NCI-H1105 (cell line): ENCODE measurements around the gene C11orf21.
"Not testable (repeated sequence)": the region's sequence is repeated elsewhere in the genome, so short reads cannot be mapped to it uniquely, and the experiment has no call there.

ENCODE experiments used
- DNase-seq: peaks from one replicate; lab custom pipeline; 2025; lab: John Stamatoyannopoulos, UW

The C11orf21 gene

DNA sequence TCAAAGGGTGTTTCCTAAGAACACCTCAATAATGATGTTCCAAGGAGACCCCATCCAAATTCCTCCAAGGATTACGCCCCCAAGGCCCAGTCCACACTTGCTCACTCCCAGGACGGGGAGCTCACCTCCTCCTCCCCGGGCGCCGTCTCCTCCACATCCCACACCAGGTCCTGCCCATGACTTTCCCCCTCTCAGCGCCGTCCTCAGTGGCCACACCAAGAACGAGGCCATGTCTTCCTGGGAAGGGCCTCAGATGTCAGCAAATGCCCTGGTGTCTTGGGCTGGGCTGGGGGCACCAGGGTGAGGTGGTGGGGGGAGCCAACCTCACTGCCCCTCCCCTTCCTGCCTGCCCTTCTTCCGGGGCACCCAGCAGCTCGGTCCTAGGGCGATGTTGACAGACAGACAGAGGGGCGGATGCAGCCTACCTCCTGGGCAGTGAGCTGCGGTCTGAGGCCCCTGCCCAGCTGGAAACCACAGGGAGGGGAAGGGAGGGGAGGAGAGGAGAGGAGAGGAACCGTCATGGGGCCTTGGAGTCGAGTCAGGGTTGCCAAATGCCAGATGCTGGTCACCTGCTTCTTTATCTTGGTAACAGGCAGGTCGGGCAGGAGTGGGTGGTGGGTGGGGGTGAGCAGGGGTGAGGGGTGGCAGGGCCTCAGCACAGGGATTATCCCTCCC, at the start of gene C11orf21, which contains the start of gene TSPAN32:
C11orf21 (minus strand) TSS at position 288 of the 675 bp plus-strand sequence; CDS start at position 178, 110 bp downstream.
TSPAN32 (plus strand) TSS at position 383 of the 675 bp plus-strand sequence; CDS start at position 520, 137 bp downstream.
- no peak for DNase-seq

- DNase-seq = no peak
Observed at GRCh38 chr11:2348986-2349385, 47.3 kb upstream of the C11orf21 start.

- no peak for DNase-seq
Observed at GRCh38 chr11:2347308-2347830, 45.7 kb upstream of the C11orf21 start.

- DNase-seq = no peak
Observed at GRCh38 chr11:2346586-2347307, 45.0 kb upstream of the C11orf21 start.

DNA sequence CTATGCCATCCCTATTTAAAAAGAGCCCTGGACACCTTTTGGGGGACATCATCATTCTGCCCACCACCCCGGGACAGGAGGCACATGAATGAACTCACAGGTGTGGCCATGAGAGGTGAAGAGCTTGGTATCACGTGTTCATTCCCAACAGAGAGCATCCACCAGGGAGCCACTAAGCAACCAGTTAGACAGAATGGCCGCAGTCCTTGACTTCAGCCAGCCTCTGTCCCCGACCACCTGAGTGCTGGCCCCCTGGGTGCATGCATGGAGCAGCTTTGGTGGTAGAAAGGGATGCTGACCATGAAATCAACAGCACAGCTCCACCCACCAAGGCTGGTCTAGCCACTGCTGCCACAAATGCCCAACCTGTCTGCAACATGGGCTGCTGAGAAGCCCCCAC, 44.3 kb upstream of the C11orf21 start:
- no peak for DNase-seq

DNA sequence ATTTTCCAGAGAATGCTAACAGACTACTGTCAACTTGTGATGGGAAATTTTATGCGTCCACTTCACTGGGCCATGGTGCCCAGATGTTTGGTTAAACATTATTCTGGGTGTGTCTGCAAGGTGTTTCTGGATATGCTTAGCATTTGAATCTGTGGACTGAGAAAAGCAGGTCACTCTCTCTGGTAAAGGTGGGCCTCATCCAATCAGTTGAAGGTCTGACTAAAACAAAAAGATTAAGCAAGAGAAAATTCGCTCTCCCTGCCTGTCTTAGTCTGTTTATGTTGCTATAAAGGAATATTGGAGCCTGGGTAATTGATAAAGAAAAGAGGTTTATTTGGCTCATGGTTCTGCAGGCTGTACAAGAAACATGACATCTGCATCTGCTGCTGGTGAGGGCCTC, 43.3 kb upstream of the C11orf21 start:
- no peak for DNase-seq

DNA sequence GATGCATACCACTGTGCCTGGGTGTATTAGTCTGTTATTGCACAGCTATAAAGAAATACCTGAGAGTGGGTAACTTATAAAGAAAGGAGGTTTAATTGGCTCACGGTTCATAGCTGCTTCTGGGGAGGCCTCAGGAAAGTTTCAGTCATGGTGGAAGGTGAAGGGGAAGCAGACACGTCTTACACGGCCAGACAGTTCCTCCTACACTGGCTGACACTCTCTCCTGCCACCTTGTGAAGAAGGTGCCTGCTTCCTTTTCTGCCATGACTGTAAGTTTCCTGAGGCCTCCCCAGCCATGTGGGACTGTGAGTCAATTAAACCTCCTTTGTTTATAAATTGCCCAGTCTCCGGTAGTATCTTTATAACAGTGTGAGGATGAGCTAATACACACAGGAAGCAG, 41.8 kb upstream of the C11orf21 start:
- no peak for DNase-seq

DNA sequence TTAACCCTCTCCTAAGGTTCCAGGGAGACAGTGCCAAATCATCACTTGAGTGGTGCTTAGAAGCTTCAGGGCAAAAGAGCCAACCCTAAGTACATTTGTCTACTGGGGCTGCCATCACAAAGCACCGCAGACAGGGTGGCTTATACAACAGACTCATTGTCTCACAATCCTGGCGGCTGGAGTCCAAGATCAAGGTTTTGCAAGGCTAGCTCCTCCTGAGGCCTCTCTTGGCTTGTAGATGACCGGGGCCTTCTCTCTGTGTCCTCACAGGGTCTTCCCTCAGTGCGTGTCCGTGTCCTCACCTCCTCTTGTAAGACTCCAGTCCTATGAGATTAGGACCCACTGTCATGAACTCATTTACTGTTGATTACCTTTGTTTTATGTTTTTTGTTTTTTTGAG, 41.3 kb upstream of the C11orf21 start:
- DNase-seq = no peak

- DNase-seq = no peak
Observed at GRCh38 chr11:2342557-2342956, 40.8 kb upstream of the C11orf21 start.

DNA sequence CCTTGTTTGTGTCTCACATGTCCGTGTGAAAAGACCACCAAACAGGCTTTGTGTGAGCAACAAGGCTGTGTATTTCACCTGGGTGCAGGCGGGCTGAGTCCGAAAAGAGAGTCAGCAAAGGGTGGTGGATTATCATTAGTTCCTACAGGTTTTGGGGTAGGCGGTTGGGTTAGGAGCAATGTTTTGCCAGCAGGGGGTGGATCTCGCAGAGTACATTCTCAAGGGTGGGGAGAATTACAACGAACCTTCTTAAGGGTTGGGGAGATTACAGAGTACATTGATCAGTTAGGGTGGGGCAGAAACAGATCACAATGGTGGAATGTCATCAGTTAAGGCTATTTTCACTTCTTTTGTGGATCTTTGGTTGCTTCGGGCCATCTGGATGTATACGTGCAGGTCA, 37.0 kb upstream of the C11orf21 start:
- not testable (repeated sequence) for DNase-seq

GRCh38 chr11:2335286-2335685, 33.6 kb upstream of the C11orf21 start:
- not testable (repeated sequence) for DNase-seq

DNA sequence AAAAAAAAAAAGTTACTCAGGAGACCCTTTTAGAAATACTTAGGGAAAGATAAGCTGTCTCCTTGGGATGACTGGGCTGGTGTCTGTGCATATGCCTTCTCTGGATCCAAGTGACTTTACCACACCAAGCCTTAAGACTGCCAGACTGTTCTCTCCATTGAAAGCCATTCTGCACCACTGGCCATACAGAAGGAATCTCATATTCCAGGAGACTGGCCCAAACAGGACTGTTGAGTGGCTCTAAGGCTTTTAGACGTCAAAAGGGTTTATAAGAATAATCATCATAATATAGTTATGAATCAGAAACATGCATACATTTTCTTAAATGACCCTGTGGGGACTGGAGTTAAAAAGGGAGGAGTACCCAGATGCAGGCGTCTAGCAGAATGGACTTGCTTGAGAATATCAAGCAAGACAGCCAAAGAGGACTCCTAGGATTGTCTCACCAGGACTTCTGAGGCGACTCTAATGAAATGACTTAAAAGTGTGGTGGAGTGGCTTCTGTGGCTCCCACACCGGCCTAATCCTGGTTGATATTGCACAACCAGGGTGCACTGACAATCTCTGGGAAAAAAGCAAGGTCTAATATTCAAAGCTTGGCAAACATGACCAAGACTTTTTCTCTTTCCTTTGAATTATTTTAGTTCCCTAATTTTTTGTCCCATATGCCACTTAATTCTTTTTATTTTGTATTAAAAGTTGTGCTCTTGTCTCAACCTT, 31.9 kb upstream of the C11orf21 start:
- DNase-seq = not testable (repeated sequence)

- not testable (repeated sequence) for DNase-seq
Observed at GRCh38 chr11:2332569-2332968, 30.9 kb upstream of the C11orf21 start.

DNA sequence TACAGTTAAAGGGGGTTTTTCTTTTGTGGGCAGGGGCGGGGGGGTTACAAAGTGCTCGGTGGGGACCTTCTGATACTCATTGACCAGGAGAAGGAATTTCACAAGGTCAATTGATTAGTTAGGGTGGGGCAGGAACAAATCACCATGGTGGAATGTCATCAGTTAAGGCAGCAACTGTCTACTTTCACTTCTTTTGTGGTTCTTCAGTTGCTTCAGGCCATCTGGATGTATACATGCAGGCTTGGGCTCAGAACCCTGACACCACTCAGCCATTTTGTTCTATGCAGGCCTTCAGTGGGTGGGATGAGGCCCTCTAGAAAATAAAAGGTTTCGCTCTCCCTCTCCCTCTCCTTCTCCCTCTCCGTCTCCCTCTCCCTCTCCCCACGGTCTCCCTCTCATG, 29.7 kb upstream of the C11orf21 start:
- DNase-seq = no peak

GRCh38 chr11:2330696-2331095, 29.0 kb upstream of the C11orf21 start:
- DNase-seq = no peak

DNA sequence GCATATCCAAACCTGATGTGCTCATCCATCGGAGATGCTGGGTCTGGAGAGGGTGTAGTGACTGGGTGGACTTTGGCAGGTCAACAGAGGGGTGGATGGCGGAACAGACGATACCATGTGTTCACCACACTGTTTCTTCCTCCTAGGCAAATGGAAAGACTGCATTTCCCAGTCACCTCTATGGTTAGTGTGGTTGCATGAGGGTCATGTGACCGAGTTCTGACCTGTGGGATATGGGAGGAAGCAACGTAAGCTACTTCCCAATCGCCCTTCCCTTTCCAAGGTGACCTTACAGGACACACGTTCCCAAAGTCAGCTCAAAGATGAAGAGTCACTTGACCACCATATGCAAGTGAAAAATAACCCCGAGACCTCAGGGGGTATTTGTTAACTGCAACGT, 27.8 kb upstream of the C11orf21 start:
- DNase-seq = no peak

DNA sequence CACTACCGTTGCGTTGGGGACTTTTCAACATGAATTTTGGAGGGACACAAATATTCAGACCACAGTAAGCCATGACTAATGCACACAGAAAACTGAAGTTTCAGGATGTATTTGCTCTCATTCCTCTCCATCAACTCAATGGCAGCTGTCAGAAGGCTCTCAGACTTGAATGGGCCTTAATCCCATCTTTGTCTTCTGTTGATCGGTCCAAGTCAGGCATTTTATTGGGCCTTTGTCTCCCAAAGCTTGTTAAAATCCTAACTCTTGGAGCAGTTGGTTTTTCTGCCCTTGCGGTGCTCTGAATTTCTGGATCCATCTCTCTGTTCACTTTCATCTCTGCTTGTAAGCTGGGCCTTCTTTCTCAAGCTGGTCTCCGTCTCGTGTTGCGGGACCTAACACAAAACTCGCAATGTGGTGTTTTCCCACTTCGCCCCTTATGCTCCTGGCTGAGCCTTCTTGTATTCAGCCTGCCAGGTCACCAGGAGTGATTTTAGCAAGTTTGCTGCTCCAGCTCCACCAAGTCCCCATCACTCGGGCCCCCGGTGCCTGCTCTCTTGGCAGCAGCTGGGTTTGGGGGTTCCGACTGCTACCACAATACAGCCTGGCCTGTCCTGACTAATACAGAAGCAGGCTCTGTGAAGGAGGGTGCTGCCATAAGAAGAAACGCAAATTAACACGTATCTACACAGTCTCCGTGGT, 27.1 kb upstream of the C11orf21 start:
- DNase-seq = no peak

DNA sequence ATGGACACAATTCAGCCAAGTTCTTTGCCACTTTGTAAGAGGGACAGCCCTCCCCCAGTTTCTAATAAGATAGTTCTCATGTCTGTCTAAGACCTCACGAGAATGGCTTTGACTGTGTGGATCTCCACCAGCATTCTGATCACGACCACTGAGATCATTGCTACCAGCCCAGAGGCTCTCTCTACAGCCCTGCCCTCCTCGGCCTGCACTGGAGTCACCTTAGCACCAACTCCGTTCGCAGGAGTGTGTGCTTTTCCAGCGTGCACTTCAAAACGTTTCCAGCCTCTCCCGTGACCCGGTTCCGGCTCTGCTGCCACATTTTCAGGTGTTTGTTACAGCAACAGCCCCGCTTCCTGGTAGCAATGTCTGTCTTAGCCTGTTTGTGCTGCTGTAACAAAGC, 26.3 kb upstream of the C11orf21 start:
- DNase-seq = no peak

GRCh38 chr11:2327032-2327431, 25.3 kb upstream of the C11orf21 start:
- no peak for DNase-seq

DNA sequence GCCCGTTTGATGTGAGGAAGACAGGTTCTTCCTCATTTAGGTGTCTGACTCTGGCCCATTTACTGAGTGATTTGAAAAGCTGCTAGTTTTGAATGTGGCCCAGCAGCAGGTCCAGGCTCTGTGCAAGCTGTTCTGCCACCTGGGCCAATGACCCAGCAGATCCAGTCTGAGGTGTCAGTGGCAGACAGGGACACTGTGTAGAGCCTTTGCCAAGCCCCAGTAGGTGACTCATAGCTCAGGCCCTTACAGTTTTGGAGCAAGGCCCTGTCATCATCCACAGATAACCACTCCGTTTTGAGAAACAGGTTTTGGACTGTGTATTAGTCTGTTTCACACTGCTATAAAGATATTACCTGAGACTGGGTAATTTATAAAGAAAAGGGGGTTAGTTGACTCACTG, 24.0 kb upstream of the C11orf21 start:
- DNase-seq = no peak

- DNase-seq = no peak
Observed at GRCh38 chr11:2325123-2325522, 23.4 kb upstream of the C11orf21 start.

DNA sequence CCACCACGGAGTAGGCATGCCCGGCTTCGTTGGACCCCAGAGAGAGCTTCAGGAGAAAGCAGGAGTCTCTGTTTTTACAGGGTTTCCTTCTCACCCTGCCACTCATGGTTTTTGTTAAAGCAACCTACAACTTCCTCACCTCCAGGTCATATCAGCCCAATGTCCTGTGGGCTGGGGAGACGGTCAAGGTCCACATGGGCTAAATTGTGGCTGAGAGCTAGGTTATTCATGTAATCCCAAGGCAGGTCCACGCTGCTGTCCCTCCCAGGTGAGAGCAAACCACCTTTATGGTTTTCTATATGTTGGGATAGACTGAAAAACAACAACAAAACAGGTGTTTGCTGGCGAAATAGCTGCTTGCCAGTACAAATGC, 19.6 kb upstream of the C11orf21 start:
- no peak for DNase-seq
